Measurements from ENCODE around the gene TFF2. TPM values are rescaled to one million over a fixed set of nuclear protein-coding genes. Genes with fewer than 3 reads are reported as not detected.

The TFF2 gene
- total and polyA plus RNA-seq, 2 experiments from 2014 or later = not detected

GRCh38 chr21:42311160-42311559 lies 39.6 kb downstream of the TFF2 start:
- H3K4me3 ChIP-seq = no peak overlapping the region
- no peaks in the 10 kb centered on the region for H3K36me3 ChIP-seq
- H3K4me1 ChIP-seq (ENCODE audit: low read depth) = no peaks in the 10 kb centered on the region
- no peaks in the 10 kb centered on the region for H3K27me3 ChIP-seq
- H3K9me3 ChIP-seq (ENCODE audit: low read depth) = no peaks in the 10 kb centered on the region
- no peak for TF ChIP-seq CTCF (IDR thresholded peaks at IDR 0.05; ENCODE audit: low read depth, low read length)
- H3K27ac ChIP-seq = no peak overlapping the region
- DNase-seq (ENCODE audit: low read depth in 1 of 2, low spot score in 1 of 2) = no peak

GRCh38 chr21:42310411-42311001 lies 40.3 kb downstream of the TFF2 start:
- Histone ChIP-seq H3K4me3 (no peak overlapping the region), H3K9me3 (ENCODE audit: low read depth) (no peaks in the 10 kb centered on the region), H3K36me3 (no peaks in the 10 kb centered on the region), H3K27ac (no peak overlapping the region), H3K4me1 (ENCODE audit: low read depth) (no peaks in the 10 kb centered on the region), H3K27me3 (no peaks in the 10 kb centered on the region)
- no peak for DNase-seq (ENCODE audit: low read depth in 1 of 2, low spot score in 1 of 2)
- no peak for TF ChIP-seq CTCF (IDR thresholded peaks at IDR 0.05; ENCODE audit: low read depth, low read length)

GRCh38 chr21:42309753-42310213 lies 41.0 kb downstream of the TFF2 start:
- TF ChIP-seq CTCF (IDR thresholded peaks at IDR 0.05; ENCODE audit: low read depth, low read length) = peak; percentile 77
- H3K36me3 ChIP-seq = no peaks in the 10 kb centered on the region
- no peak overlapping the region for H3K4me3 ChIP-seq
- H3K27me3 ChIP-seq = no peaks in the 10 kb centered on the region
- peak; percentile 33 to 74 for DNase-seq (ENCODE audit: low read depth in 1 of 2, low spot score in 1 of 2)
- no peaks in the 10 kb centered on the region for H3K9me3 ChIP-seq (ENCODE audit: low read depth)
- H3K27ac ChIP-seq = no peak overlapping the region
- H3K4me1 ChIP-seq (ENCODE audit: low read depth) = no peaks in the 10 kb centered on the region

GRCh38 chr21:42308914-42309752 lies 41.7 kb downstream of the TFF2 start:
- no peaks in the 10 kb centered on the region for H3K4me1 ChIP-seq (ENCODE audit: low read depth)
- no peaks in the 10 kb centered on the region for H3K27me3 ChIP-seq

More at GRCh38 chr21:42308914-42309752, 41.7 kb downstream of the TFF2 start:
- no peak overlapping the region for H3K4me3 ChIP-seq
- H3K36me3 ChIP-seq = no peaks in the 10 kb centered on the region
- H3K9me3 ChIP-seq (ENCODE audit: low read depth) = no peaks in the 10 kb centered on the region
- no peak for DNase-seq (ENCODE audit: low read depth in 1 of 2, low spot score in 1 of 2)
- TF ChIP-seq CTCF (IDR thresholded peaks at IDR 0.05; ENCODE audit: low read depth, low read length) = no peak
- no peak overlapping the region for H3K27ac ChIP-seq
